ENCODE results near the gene ADAM12. TPM values are rescaled to one million over a fixed set of nuclear protein-coding genes. Genes with fewer than 3 reads are reported as not detected.

Gene ADAM12
- total and polyA plus RNA-seq, 7 donors = 0.01 to 3.3 (median 0.24) TPM; not detected in 2

- TF ChIP-seq CTCF (IDR thresholded peaks at IDR 0.05) = no peak
- intact Hi-C loops (cut with DNase I) = no loop called here
- H3K4me3 ChIP-seq = no peak overlapping the region
- no peaks in the 10 kb centered on the region for H3K9me3 ChIP-seq
- no peaks in the 10 kb centered on the region for H3K36me3 ChIP-seq (ENCODE audit: insufficient read depth in 1 of 2, low read depth in 1 of 2)
- H3K4me1 ChIP-seq = no peaks in the 10 kb centered on the region
- no peak overlapping the region for H3K27ac ChIP-seq
- DNase-seq = no peak
- H3K27me3 ChIP-seq (ENCODE audit: insufficient read depth in 3 of 3, low read length in 2 of 3) = no peaks in the 10 kb centered on the region
- 87 to 94% (median 89%) methylated on average over 4 of the region's 4 CpGs for WGBS, 3 donors
- ATAC-seq = no peak
Observed at GRCh38 chr10:126118476-126118875, 269.8 kb downstream of the ADAM12 start.

GRCh38 chr10:126117196-126117595 is 271.1 kb downstream of the ADAM12 start:
- intact Hi-C loops (cut with DNase I) = no loop called here
- ATAC-seq = no peak
- 39 to 61% (median 50%) methylated on average over 3 of the region's 3 CpGs for WGBS, 3 donors

DNA sequence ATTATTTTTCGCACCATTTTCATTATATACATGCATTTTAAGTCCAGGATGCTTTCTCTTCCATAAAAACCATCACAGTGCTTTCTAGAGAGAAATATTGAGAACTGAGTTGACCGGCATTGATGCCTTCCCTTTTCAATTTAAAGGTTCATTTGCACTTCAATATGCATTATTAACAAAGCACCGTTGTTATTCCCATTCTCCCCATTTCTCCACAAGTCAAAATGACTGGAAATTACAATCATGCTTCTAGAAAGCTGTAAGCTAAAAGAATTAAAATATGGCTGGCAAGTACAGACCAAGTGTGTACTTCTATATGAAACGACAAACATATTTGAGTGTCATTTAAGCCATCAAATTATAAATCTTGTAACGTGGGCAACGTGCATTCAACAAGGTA is 272.4 kb downstream of the ADAM12 start:
- intact Hi-C loops (cut with DNase I) = no loop called here
- no peak for ATAC-seq
- Histone ChIP-seq H3K4me1 (no peaks in the 10 kb centered on the region), H3K27ac (no peak overlapping the region), H3K27me3 (ENCODE audit: insufficient read depth in 3 of 3, low read length in 2 of 3) (no peaks in the 10 kb centered on the region), H3K36me3 (ENCODE audit: insufficient read depth in 1 of 2, low read depth in 1 of 2) (no peaks in the 10 kb centered on the region), H3K4me3 (no peak overlapping the region), H3K9me3 (no peaks in the 10 kb centered on the region)
- TF ChIP-seq CTCF (IDR thresholded peaks at IDR 0.05) = no peak
- no peak for DNase-seq
- WGBS, 3 donors = 67 to 70% (median 69%) methylated on average over 6 of the region's 6 CpGs

More at GRCh38 chr10:126117196-126117595, 271.1 kb downstream of the ADAM12 start:
- DNase-seq = no peak
- H3K27me3 ChIP-seq (ENCODE audit: insufficient read depth in 3 of 3, low read length in 2 of 3) = no peaks in the 10 kb centered on the region
- H3K4me1 ChIP-seq = no peaks in the 10 kb centered on the region
- TF ChIP-seq CTCF (IDR thresholded peaks at IDR 0.05) = no peak
- H3K36me3 ChIP-seq (ENCODE audit: insufficient read depth in 1 of 2, low read depth in 1 of 2) = no peaks in the 10 kb centered on the region
- no peak overlapping the region for H3K27ac ChIP-seq
- H3K4me3 ChIP-seq = no peak overlapping the region
- no peaks in the 10 kb centered on the region for H3K9me3 ChIP-seq

GRCh38 chr10:126114884-126115555 is 273.3 kb downstream of the ADAM12 start:
- WGBS, 3 donors = 81 to 84% (median 83%) methylated on average over 8 of the region's 8 CpGs
- H3K27me3 ChIP-seq (ENCODE audit: insufficient read depth in 3 of 3, low read length in 2 of 3) = no peaks in the 10 kb centered on the region
- no peak for ATAC-seq

More at GRCh38 chr10:126114884-126115555, 273.3 kb downstream of the ADAM12 start:
- intact Hi-C loops (cut with DNase I) = no loop called here
- Histone ChIP-seq H3K4me3 (no peak overlapping the region), H3K27ac (no peak overlapping the region), H3K9me3 (no peaks in the 10 kb centered on the region), H3K36me3 (ENCODE audit: insufficient read depth in 1 of 2, low read depth in 1 of 2) (no peaks in the 10 kb centered on the region), H3K4me1 (no peaks in the 10 kb centered on the region)
- DNase-seq = no peak
- no peak for TF ChIP-seq CTCF (IDR thresholded peaks at IDR 0.05)
